ENCODE results near the gene FUT1. TPM values are rescaled to one million over a fixed set of nuclear protein-coding genes. Genes with fewer than 3 reads are reported as not detected.

The FUT1 gene
- total and polyA plus RNA-seq, 2 donors (not counting 1 experiment from before 2014, with no cell fraction given) = not detected

DNA sequence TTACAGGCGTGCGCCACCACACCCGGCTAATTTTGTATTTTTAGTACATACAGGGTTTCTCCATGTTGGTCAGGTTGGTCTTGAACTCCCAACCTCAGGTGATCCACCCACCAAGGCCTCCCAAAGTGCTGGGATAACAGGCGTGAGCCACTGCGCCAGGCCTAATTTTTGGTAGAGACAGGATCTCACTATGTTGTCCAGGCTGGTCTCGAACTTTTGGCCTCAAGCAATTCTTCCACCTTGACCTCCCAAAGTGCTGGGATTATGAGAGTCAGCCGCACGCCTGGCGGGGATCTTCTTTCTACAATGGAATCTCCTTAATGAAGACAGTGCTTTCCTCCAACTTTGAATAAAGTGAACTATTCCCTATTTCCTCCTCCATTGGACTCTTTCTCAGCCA, 17.8 kb downstream of the FUT1 start:
- CTCF ChIA-PET = no interaction called here
- no peak overlapping the region for H3K4me3 Mint-ChIP-seq

GRCh38 chr19:48731452-48731851, 21.0 kb downstream of the FUT1 start:
- TF ChIP-seq EZH2 (IDR thresholded peaks at IDR 0.05; ENCODE audit: borderline replicate concordance, insufficient read depth, low read depth, low read length, poor library complexity, severe bottlenecking) (no peak), CTCF (IDR thresholded peaks at IDR 0.05) (no peak)
- Histone ChIP-seq H3K9ac (ENCODE audit: low read length) (no peak overlapping the region), H3K4me3 (ENCODE audit: control extremely low read depth in 1 of 5, extremely low read depth in 1 of 5, insufficient read depth in 1 of 5, low read depth in 2 of 5, low read length in 4 of 5) (no peak overlapping the region), H3K4me1 (ENCODE audit: control insufficient read depth in 2 of 2, insufficient read depth in 2 of 2, low read length in 2 of 2) (peaks cover 4 to 5% of the 10 kb centered on the region in 2 donors), H3K4me2 (replicated peaks; ENCODE audit: low read depth, low read length, poor library complexity, severe bottlenecking) (no peak overlapping the region), H3K27me3 (replicated peaks in 1 of 4; ENCODE audit: control extremely low read depth in 1 of 4, control insufficient read depth in 3 of 4, insufficient read depth in 4 of 4, low read length in 3 of 4) (no peaks in the 10 kb centered on the region), H4K20me1 (ENCODE audit: control insufficient read depth, insufficient read depth, low read length, poor library complexity, severe bottlenecking) (no peaks in the 10 kb centered on the region), H2AFZ (ENCODE audit: insufficient read depth, low read depth, low read length, poor library complexity, severe bottlenecking) (no peak overlapping the region), H3K36me3 (replicated peaks in 1 of 2; ENCODE audit: control extremely low read depth in 1 of 2, control insufficient read depth in 1 of 2, extremely low read depth in 1 of 2, insufficient read depth in 2 of 2, low read length in 1 of 2) (no peaks in the 10 kb centered on the region), H3K79me2 (ENCODE audit: control insufficient read depth, insufficient read depth, low read length) (no peaks in the 10 kb centered on the region), H3K9me3 (ENCODE audit: control extremely low read depth in 1 of 3, control insufficient read depth in 2 of 3, insufficient read depth in 1 of 3, low read length in 2 of 3) (peaks cover 0 to 15% (median 8%) of the 10 kb centered on the region in 3 donors), H3K27ac (ENCODE audit: low read length in 2 of 2) (no peak overlapping the region)
- ATAC-seq (ENCODE audit: low read depth) (no peak), DNase-seq (no peak)
- intact Hi-C loops (cut with micrococcal nuclease) = no loop called here
- no peaks in the 10 kb centered on the region for H3K27me3 Mint-ChIP-seq
- peaks cover 3% of the 10 kb centered on the region for H3K4me1 Mint-ChIP-seq
- ChIA-PET CTCF (interaction anchor here (1.6 kb wide), 1 partner anchor 111 kb away, joined by 4 read pairs; no protein-coding TSS in a partner anchor), POLR2A (no interaction called here)
- WGBS (ENCODE audit: insufficient coverage) = 92% methylated on average over 4 of the region's 4 CpGs
- no peak overlapping the region for H3K27ac Mint-ChIP-seq
- no peak overlapping the region for H3K4me3 Mint-ChIP-seq
- peaks cover 2% of the 10 kb centered on the region for H3K9me3 Mint-ChIP-seq (ENCODE audit: insufficient read depth)

More for the DNA sequence above, 17.8 kb downstream of the FUT1 start:
- Histone ChIP-seq H2AFZ (ENCODE audit: insufficient read depth, low read depth, low read length, poor library complexity, severe bottlenecking) (no peak overlapping the region), H3K9me3 (ENCODE audit: control extremely low read depth in 1 of 3, control insufficient read depth in 2 of 3, insufficient read depth in 1 of 3, low read length in 2 of 3) (peaks cover 0 to 8% (median 0%) of the 10 kb centered on the region in 3 donors), H3K79me2 (ENCODE audit: control insufficient read depth, insufficient read depth, low read length) (no peaks in the 10 kb centered on the region), H3K4me3 (ENCODE audit: control extremely low read depth in 1 of 5, extremely low read depth in 1 of 5, insufficient read depth in 1 of 5, low read depth in 2 of 5, low read length in 4 of 5) (no peak overlapping the region), H3K27me3 (replicated peaks in 1 of 4; ENCODE audit: control extremely low read depth in 1 of 4, control insufficient read depth in 3 of 4, insufficient read depth in 4 of 4, low read length in 3 of 4) (peaks cover 0 to 3% (median 0%) of the 10 kb centered on the region in 4 experiments), H3K4me2 (replicated peaks; ENCODE audit: low read depth, low read length, poor library complexity, severe bottlenecking) (no peak overlapping the region), H3K27ac (ENCODE audit: low read length in 2 of 2) (no peak overlapping the region), H4K20me1 (ENCODE audit: control insufficient read depth, insufficient read depth, low read length, poor library complexity, severe bottlenecking) (no peaks in the 10 kb centered on the region), H3K4me1 (ENCODE audit: control insufficient read depth in 2 of 2, insufficient read depth in 2 of 2, low read length in 2 of 2) (peaks cover 5 to 7% of the 10 kb centered on the region in 2 donors), H3K9ac (ENCODE audit: low read length) (no peak overlapping the region), H3K36me3 (replicated peaks in 1 of 2; ENCODE audit: control extremely low read depth in 1 of 2, control insufficient read depth in 1 of 2, extremely low read depth in 1 of 2, insufficient read depth in 2 of 2, low read length in 1 of 2) (no peaks in the 10 kb centered on the region)
- POLR2A ChIA-PET = no interaction called here
- intact Hi-C loops (cut with micrococcal nuclease) = no loop called here
- Mint-ChIP-seq H3K9me3 (ENCODE audit: insufficient read depth) (no peaks in the 10 kb centered on the region), H3K27ac (no peak overlapping the region), H3K4me1 (peaks cover 4% of the 10 kb centered on the region), H3K27me3 (no peaks in the 10 kb centered on the region)
- TF ChIP-seq CTCF (IDR thresholded peaks at IDR 0.05) (no peak), EZH2 (IDR thresholded peaks at IDR 0.05; ENCODE audit: borderline replicate concordance, insufficient read depth, low read depth, low read length, poor library complexity, severe bottlenecking) (no peak)
- DNase-seq = no peak
- ATAC-seq (ENCODE audit: low read depth) = no peak
- 97% methylated on average over 6 of the region's 9 CpGs for WGBS (ENCODE audit: insufficient coverage)
